ENCODE measurements around the gene GCNT4.

The GCNT4 gene

DNA sequence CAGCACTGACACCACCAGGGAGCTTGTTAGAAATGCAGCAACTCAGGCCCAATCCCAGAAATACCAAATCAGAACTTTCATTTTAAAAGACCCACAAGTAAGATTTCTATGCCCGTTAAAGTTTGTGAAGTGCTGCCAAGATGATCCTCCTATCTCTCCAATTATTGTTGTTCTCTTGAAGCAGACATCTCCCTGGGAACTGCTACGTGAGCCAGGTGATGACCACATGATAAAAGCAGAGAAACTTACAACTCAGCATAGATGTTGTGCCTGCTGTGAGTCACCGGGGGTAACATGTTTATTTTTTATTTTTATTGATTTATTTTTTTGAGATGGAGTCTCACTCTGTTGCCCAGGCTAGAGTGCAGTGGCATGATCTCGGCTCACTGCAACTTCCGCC lies 34.4 kb downstream of the GCNT4 start:
- no peak for DNase-seq

DNA sequence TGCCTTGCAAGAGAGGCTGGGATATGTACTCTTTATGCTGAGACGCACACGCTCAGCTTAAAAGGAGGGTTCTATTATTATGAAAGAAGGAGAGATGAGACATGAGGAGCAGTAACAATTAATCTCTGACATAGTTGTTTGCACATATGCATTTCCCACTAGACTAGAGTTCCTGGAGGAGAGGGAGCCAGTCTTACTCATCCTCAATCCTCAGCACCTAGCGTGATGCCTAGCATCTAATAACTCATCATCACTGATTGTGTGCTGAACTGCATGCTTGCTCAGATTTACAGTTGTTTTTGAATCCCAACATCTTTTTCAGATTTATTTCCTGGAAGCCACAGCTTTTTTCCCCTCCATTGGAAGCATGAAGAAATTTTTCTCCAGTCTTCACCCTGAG lies 35.5 kb downstream of the GCNT4 start:
- DNase-seq: peak; percentile 34

DNA sequence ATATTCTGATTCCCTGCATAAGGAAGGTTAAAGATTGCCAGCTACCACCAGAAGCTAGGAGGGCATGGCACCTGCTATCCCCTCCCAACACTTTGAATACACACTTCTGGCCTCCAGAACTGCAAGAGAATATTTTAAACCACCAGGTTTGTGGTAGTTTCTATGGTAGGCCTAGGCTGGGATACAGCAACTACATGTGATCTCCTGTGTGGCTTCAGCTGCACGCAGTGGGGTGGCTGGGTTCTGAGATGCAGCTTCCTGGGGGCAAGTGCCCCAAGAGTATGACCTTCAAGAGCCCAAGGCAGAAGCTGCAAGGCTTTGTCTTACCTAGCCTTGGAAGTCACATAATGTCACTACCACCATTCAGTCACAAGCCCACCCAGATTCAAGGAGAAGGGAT lies 39.6 kb downstream of the GCNT4 start:
- no peak for DNase-seq

DNA sequence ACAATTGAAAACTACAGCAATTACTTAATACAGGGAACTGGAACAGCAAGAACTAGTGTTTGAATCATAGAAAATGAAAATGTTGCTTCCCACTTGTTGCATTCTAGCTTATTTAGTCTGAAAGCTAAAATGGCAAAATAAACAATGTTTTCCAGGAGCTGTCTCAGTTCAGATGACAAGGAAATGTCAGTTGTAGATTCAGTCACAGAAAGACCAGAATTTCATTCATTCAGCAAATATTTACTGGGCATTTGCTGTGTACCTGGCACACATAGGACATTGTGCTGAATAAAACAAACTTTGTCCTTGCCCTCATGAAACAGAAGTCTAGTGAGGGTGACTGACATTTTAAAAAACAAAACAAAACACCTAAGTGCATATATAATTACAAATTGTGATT lies 41.5 kb downstream of the GCNT4 start:
- no peak for DNase-seq

DNA sequence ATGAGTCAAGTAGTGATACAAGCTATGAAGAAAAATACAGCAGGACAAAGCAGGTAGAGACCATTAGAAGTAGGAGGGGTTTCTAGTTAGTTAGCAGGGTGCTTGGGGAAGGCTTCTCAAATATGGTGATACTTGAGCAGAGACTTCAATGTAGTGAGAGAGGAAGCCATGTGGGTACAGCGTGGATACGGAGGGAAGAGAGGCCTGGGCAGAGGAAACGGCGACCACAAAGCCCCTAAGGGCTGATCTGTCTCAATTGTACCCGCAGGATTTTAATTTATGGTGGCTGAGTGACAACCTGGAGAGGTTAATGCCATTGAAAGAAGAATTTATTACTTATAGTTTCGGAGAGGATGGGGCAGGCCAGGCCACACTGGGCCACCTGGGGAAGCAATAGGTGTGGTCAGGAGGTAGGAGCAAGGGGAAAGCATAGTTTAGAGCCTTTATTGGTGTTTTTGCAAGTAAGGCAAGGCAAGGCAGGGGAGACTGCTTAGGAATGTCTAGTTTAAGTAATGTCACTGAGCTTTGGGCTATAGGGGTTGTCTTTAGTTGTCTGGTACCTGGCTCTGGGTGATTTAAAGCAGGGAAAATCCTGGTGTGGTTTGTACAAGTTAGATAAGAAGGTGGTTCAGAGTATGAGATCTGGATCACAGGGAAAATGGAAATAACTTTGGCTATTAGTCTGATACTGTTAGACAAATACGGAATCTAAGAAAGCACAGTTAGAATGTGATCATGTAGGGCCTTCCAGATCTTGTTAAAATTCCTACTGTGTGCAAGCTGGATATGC lies 42.6 kb downstream of the GCNT4 start:
- no peak for DNase-seq

DNA sequence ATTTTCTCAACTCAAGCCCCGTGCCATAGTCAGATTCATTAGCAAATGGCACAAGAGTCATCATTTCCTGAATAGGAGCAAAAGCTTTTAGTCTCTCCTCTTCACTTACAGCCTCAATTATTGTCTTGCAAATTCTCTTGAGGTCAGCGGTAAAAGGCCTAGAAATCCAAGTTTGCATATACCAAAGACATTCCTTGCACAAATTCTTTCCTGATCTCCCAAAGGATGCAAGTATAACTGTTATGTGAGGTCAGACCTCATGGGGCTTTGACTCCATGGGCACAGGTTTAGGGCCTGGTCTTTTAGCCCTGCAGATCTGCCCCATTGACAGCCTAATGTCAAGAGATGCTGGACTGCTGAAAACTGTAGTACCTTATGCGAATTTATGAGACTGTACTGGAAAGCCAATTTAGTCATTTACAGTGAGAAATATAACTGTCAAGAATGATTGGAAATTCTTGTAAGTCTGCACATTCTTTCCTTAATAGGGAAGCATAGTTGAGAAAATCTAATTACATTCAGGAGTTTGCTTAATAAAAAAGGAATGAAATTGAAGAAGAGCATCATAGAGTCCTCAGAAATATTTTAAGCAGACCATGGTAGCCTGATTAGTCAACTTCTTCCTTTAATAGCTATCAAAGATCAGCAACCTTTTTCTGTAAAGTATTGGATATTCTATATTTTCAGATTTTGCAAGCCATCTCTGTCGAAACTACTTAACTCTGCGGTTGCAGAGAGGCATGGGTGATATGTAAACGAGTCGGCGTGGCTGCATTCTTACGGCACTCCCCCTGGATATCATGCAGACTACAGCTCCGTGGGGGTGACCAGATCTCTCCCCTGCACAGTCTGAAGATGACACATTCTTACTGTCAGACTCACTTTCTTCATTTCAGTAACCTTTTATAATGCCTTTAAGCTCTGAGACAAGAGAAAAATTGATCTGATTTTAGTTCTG lies 45.2 kb downstream of the GCNT4 start:
- DNase-seq: peak; percentile 96

DNA sequence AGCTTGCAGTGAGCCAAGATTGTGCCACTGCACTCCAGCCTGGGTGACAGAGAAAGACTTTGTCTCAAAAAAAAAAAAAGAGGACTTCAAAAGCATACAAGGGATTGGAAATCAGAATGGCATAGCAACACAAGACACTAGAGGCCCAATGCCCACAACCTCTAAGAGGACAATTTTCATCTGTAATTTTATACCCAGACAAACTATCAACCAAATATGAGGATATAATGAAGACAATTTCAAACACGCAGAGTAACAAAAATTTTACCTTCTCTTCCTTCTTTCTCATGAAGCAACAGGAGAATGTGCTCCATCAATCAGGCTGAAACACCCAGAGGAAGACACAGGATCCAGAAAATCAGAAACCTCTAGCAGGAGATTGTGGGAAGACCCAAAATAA lies 46.8 kb downstream of the GCNT4 start:
- no peak for DNase-seq
